ENCODE data around the gene HOXA4.
A peak's percentile ranks its signal among the peaks of the same experiment; 100 is the strongest.

HOXA4 gene

DNA sequence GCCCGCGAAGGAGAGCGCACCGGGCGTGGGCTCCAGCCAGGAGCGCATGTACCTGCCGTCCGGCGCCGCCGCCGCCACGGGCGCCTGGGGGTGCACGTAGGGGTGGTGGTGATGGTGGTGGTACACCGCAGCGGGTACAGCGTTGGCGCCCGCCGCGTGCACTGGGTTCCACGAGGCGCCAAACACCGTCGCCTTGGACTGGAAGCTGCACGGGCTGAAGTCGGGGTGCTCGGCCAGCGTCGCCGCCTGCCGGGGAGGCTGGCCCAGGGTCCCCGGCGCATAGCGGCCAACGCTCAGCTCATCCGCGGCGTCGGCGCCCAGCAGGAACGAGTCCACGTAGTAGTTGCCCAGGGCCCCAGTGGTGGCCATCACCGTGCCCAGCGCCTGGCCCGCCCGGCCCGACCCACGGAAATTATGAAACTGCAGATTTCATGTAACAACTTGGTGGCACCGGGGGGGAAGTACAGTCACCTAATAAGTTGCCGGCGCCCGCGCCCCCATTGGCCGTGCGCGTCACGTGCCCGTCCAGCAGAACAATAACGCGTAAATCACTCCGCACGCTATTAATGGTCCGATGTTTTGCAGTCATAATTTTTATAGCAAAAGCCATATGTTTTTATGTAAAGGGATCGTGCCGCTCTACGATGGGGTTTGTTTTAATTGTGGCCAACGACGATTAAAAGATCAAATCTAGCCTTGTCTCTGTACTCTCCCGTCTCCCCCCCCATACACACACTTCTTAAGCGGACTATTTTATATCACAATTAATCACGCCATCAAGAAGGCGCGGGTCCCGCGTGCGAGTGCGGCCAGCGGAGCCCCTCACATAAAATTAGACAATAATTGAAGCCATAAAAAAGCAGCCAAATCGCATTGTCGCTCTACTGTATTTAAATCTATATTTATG lies 34.8 kb upstream of the HOXA4 start, which contains the start of gene HOXA9:
TSS of gene HOXA9 (minus strand) at position 449 of the 907 bp plus-strand sequence. CDS start at position 369, 80 bp downstream.
- H3K36me3 ChIP-seq, result no peaks in the 10 kb centered on the region
- no peak within 1 kb of the TSS for H3K27ac ChIP-seq
- 0 out of 22 replicates have a peak within 1 kb of the TSS, but pooled peaks of 1 of the 11 experiments have one; percentile 13 for H3K4me2 ChIP-seq
- H3K27me3 ChIP-seq, result peaks cover 94 to 100% (median 100%) of the 10 kb centered on the region in 11 experiments
- no peak for TF ChIP-seq Cebpa-rat (IDR thresholded peaks at IDR 0.05)
- no peak within 1 kb of the TSS for H3K9ac ChIP-seq
- peaks cover 0 to 87% (median 80%) of the 10 kb centered on the region in 11 experiments; a peak in 18 of 22 replicates for H4K20me1 ChIP-seq
- peaks cover 16 to 31% (median 20%) of the 10 kb centered on the region in 11 experiments for H3K9me3 ChIP-seq (replicated peaks in 1 of 11)
- peak within 1 kb of the TSS in 1 of 10 experiments; percentile 10; a peak in 1 of 20 replicates for H3K4me3 ChIP-seq
- H3K4me1 ChIP-seq, result peaks cover 5 to 15% (median 8%) of the 10 kb centered on the region in 10 experiments; a peak in 17 of 20 replicates

DNA sequence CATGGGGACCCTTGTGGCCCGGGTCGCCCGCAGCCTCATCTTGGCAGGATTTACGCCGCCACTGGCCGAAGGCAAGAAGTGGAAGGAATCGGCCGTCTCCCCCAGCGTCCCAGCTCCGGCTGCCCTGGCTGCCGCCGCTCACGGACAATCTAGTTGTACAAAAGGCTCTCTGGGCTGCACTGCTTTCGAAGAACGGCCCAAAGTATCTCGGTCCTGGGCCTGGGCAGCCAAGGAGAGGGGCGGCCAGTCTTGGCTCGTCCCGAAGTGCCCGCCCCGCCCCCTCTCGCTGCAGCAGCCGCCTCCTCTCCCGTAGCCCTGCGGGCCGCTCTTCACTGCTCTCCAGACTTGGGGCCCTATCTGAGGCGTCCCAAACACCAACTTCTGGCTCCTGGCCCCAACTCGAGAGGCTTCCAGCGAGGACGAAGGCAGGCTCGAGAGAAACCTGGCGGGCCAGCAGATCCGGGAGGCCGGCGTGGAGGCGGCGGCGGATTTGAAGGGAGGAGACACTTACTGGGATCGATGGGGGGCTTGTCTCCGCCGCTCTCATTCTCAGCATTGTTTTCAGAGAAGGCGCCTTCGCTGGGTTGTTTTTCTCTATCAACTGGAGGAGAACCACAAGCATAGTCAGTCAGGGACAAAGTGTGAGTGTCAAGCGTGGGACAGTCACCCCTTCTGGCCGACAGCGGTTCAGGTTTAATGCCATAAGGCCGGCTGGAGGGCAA lies 34.0 kb upstream of the HOXA4 start:
- Histone ChIP-seq H3K4me1 (peaks cover 8 to 21% (median 13%) of the 10 kb centered on the region in 10 experiments; a peak in 18 of 20 replicates), H3K9me3 (replicated peaks in 1 of 11) (peaks cover 16 to 31% (median 20%) of the 10 kb centered on the region in 11 experiments), H3K27ac (no peak overlapping the region), H3K4me3 (no peak overlapping the region), H3K36me3 (no peaks in the 10 kb centered on the region), H3K27me3 (peaks cover 94 to 100% (median 100%) of the 10 kb centered on the region in 11 experiments), H3K4me2 (0 out of 22 replicates have a peak overlapping the region, but pooled peaks of 1 of the 11 experiments have one; percentile 13), H3K9ac (no peak overlapping the region), H4K20me1 (peaks cover 0 to 86% (median 80%) of the 10 kb centered on the region in 11 experiments; a peak in 18 of 22 replicates)
- TF ChIP-seq Cebpa-rat (IDR thresholded peaks at IDR 0.05), result no peak

DNA sequence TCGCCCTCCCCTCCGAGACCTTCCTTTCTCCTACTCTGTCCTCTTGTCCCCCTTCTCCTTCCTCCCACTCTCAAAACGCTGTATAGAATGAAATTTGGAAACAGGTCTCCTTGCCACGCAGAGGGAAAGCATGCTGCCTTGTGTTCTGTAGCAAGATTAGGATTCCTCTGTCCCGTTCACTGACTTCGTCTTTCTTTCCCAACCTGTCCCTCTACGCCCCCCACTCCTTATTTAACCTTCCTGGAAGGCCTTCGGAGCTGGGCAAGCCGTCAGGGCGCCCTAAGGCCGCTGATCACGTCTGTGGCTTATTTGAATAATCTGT lies 33.4 kb upstream of the HOXA4 start:
- H3K27me3 ChIP-seq, result peaks cover 94 to 100% (median 100%) of the 10 kb centered on the region in 11 experiments
- 0 out of 22 replicates have a peak overlapping the region, but pooled peaks of 1 of the 11 experiments have one; percentile 13 for H3K4me2 ChIP-seq
- no peak overlapping the region for H3K4me3 ChIP-seq
- peaks cover 8 to 21% (median 13%) of the 10 kb centered on the region in 10 experiments; a peak in 18 of 20 replicates for H3K4me1 ChIP-seq
- H3K27ac ChIP-seq, result no peak overlapping the region
- no peak for TF ChIP-seq Cebpa-rat (IDR thresholded peaks at IDR 0.05)
- H3K9me3 ChIP-seq (replicated peaks in 1 of 11), result peaks cover 16 to 31% (median 20%) of the 10 kb centered on the region in 11 experiments
- no peaks in the 10 kb centered on the region for H3K36me3 ChIP-seq
- peaks cover 0 to 86% (median 80%) of the 10 kb centered on the region in 11 experiments; a peak in 18 of 22 replicates for H4K20me1 ChIP-seq
- H3K9ac ChIP-seq, result no peak overlapping the region

DNA sequence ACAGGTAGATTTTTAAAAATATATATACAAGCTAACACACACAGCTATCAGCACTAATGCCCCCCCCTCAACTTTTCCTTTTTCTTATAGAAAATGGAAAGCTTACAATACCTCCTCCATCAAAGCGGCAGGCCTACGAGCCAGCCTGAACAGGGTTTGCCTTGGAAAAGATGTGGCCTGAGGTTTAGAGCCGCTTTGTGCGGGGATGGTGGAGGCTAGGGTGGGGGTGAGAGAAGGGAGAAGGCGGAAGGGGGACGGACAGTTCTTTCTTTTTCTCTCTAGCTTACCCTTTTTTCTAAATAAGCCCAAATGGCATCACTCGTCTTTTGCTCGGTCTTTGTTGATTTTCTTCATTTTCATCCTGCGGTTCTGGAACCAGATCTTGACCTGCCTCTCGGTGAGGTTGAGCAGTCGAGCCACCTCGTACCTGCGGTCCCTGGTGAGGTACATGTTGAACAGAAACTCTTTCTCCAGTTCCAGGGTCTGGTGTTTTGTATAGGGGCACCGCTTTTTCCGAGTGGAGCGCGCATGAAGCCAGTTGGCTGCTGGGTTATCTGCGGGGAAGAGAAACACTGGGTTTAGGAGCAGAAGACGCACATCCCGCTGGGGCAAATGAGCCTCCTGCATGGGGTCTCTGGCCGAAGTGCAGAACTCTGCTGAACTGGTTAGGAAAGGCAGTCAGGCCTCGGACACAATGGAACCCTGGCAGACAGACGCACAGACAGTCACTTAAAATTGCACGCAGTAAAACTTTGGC lies 32.9 kb upstream of the HOXA4 start:
- no peak for TF ChIP-seq Cebpa-rat (IDR thresholded peaks at IDR 0.05)
- Histone ChIP-seq H3K9me3 (replicated peaks in 1 of 11) (peaks cover 16 to 31% (median 23%) of the 10 kb centered on the region in 11 experiments), H3K4me3 (no peak overlapping the region), H3K36me3 (no peaks in the 10 kb centered on the region), H4K20me1 (peaks cover 0 to 86% (median 80%) of the 10 kb centered on the region in 11 experiments; a peak in 18 of 22 replicates), H3K4me1 (peaks cover 8 to 21% (median 13%) of the 10 kb centered on the region in 10 experiments; a peak in 18 of 20 replicates), H3K27me3 (peaks cover 94 to 100% (median 100%) of the 10 kb centered on the region in 11 experiments), H3K27ac (no peak overlapping the region), H3K4me2 (no peak overlapping the region), H3K9ac (no peak overlapping the region)

DNA sequence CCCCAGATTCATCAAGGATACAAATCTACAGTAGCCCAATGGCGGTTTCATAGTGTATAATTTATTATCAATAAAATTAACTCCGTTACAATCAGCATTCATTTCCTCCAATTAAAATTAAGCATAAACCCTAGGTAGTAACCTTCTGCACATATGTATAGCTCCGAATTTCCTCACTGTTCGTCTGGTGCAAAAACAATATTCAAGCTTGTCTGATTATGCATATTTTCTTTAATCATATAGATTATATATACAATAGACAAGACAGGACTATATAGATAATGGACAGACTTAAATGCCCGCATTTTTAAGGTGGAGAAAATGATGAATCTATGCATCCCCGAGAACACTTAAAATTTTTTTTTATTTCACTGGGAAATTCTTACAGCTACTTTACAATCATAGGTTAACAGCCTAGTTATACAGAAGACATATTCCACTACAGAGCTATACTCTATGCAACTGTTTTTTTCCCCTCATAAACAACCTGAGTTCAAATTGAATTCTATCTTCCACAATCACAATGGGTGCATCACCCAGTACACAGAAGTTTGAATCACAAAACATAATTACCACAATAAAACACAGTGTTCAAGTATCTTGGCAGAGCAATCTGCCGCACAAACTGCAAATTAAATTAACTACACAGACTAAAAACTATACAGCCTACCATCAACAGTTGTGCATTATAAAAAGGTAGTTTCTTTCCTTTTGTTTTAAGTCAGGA lies 32.2 kb upstream of the HOXA4 start:
- no peak overlapping the region for H3K9ac ChIP-seq
- no peak overlapping the region for H3K27ac ChIP-seq
- TF ChIP-seq Cebpa-rat (IDR thresholded peaks at IDR 0.05), result no peak
- H3K4me1 ChIP-seq, result peaks cover 8 to 21% (median 13%) of the 10 kb centered on the region in 10 experiments; a peak in 18 of 20 replicates
- H3K4me2 ChIP-seq, result no peak overlapping the region
- no peak overlapping the region for H3K4me3 ChIP-seq
- H3K27me3 ChIP-seq, result peaks cover 94 to 100% (median 100%) of the 10 kb centered on the region in 11 experiments
- H3K36me3 ChIP-seq, result no peaks in the 10 kb centered on the region
- peaks cover 0 to 86% (median 79%) of the 10 kb centered on the region in 11 experiments; a peak in 18 of 22 replicates for H4K20me1 ChIP-seq
- peaks cover 16 to 37% (median 28%) of the 10 kb centered on the region in 11 experiments for H3K9me3 ChIP-seq (replicated peaks in 1 of 11)

DNA sequence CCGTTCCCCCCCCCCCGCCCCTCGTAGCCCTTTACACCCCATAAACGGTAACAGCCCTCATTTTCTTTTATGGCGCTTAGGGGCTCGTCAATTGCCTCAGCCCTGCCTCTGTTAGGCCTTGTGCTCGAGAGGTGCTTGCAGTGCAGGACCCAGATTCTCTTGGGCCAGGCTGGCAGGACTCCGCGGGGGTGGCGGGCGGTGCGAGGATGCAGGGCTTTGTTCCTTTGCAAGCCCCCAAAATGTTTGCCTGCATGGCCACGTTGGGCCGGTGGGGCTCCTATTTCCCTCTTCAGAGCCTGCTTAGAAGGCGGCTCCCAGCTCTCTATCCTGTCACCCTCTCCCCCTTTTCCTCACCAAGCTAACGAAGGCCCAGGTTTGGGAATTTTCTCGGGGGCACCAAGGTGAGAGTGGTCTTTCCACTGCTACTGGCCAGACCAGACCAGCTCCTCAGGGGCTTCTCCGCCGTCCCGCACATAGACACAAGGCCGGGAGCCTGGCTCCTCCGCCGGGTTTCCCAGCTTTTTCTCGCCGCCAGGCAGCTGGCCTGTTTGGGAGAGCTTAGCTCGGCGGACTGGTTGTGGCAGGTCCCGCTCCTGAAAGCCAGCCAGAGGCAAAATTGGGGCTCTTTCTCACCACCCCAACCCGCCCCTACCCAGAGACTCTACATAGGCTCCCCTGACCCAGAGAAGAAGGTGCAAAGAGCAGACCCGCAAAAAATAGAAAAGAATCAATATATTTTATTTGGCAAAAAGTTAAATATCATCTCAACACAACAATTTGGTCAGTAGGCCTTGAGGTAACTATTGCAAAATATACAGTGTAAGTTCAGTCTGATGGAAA lies 31.4 kb upstream of the HOXA4 start:
- peak overlapping the region in 5 of 11 experiments; percentile 32 to 100 (median 78); a peak in 5 of 22 replicates for H3K4me2 ChIP-seq
- H3K9ac ChIP-seq, result no peak overlapping the region
- peaks cover 8 to 18% (median 13%) of the 10 kb centered on the region in 10 experiments; a peak in 18 of 20 replicates for H3K4me1 ChIP-seq

More for the DNA sequence above, 31.4 kb upstream of the HOXA4 start:
- no peak for TF ChIP-seq Cebpa-rat (IDR thresholded peaks at IDR 0.05)
- no peak overlapping the region for H3K27ac ChIP-seq
- no peaks in the 10 kb centered on the region for H3K36me3 ChIP-seq
- peak overlapping the region in 2 of 10 experiments; percentile 59 to 68; a peak in 2 of 20 replicates for H3K4me3 ChIP-seq
- peaks cover 0 to 85% (median 79%) of the 10 kb centered on the region in 11 experiments; a peak in 18 of 22 replicates for H4K20me1 ChIP-seq
- H3K9me3 ChIP-seq (replicated peaks in 1 of 11), result peaks cover 16 to 43% (median 31%) of the 10 kb centered on the region in 11 experiments
- H3K27me3 ChIP-seq, result peaks cover 94 to 100% (median 100%) of the 10 kb centered on the region in 11 experiments
